Measurements from ENCODE around the gene SLC25A12. TPM values are rescaled to one million over a fixed set of nuclear protein-coding genes. Genes with fewer than 3 reads are reported as not detected.
"Not testable (repeated sequence)": the region's sequence is repeated elsewhere in the genome, so short reads cannot be mapped to it uniquely, and the experiment has no call there.

SLC25A12 gene
- total RNA-seq, 1 donor from 2014 or later, result 17.7 TPM

- peaks cover 11% of the 10 kb centered on the region for H3K9me3 Mint-ChIP-seq
- DNase-seq (ENCODE audit: extremely low spot score, unreplicated experiment), result no peak
- no peak overlapping the region for H3K4me3 Mint-ChIP-seq
- no peaks in the 10 kb centered on the region for H3K4me1 Mint-ChIP-seq (ENCODE audit: unreplicated experiment)
- peaks cover 5% of the 10 kb centered on the region for H3K36me3 Mint-ChIP-seq
- no peaks in the 10 kb centered on the region for H3K27me3 Mint-ChIP-seq
- TF ChIP-seq CTCF (conservative IDR thresholded peaks at IDR 0.05), result no peak
- H3K27ac Mint-ChIP-seq, result no peak overlapping the region
These were observed 121.7 kb downstream of the SLC25A12 start for GRCh38 chr2:171772373-171772772.

DNA sequence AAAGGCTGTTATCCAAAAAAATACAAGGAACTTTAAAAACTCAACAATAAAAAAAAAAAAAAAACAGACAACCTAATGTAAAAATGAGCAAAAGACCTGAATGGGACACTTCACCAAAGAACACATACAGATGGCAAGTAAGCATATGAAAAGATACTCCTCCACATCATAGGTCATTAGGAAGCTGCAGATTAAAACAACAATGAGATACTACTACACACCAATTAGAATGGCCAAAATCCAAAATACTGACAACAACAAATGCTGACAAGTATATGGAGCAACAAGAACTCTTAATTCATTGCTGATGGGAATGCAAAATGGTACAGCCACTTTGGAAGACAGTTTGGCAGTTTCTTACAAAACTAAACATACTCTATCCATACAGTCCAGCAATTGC is 122.6 kb downstream of the SLC25A12 start:
- Mint-ChIP-seq H3K27ac (no peak overlapping the region), H3K27me3 (no peaks in the 10 kb centered on the region), H3K36me3 (peaks cover 9% of the 10 kb centered on the region), H3K9me3 (peaks cover 11% of the 10 kb centered on the region), H3K4me1 (ENCODE audit: unreplicated experiment) (no peaks in the 10 kb centered on the region), H3K4me3 (no peak overlapping the region)
- no peak for DNase-seq (ENCODE audit: extremely low spot score, unreplicated experiment)
- no peak for TF ChIP-seq CTCF (conservative IDR thresholded peaks at IDR 0.05)

DNA sequence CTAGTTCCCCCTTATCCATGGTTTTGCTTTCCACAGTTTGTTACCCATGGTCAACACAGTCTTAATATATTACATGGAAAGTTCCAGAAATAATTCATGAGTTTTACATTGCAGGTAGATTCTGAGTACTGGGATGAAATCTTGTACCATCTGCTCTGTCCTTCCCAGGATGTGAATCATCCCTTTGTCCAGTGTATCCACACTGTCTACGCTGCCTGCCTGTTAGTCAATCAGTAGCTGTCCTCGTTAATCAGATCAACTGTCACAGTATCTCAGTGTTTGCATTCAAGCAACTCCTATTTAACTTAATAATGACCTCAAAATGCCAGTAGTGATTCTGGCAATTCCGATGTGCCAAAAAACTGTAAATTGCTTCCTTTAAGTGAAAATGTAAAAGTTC is 130.4 kb downstream of the SLC25A12 start:
- H3K27ac Mint-ChIP-seq, result no peak overlapping the region
- peaks cover 35% of the 10 kb centered on the region for H3K36me3 Mint-ChIP-seq

GRCh38 chr2:171762879-171763573 is 131.0 kb downstream of the SLC25A12 start:
- no peak for TF ChIP-seq CTCF (conservative IDR thresholded peaks at IDR 0.05)
- H3K27ac Mint-ChIP-seq, result no peak overlapping the region
- H3K36me3 Mint-ChIP-seq, result peaks cover 41% of the 10 kb centered on the region
- peaks cover 6% of the 10 kb centered on the region for H3K4me1 Mint-ChIP-seq (ENCODE audit: unreplicated experiment)
- DNase-seq (ENCODE audit: extremely low spot score, unreplicated experiment), result no peak
- no peak overlapping the region for H3K4me3 Mint-ChIP-seq
- peaks cover 7% of the 10 kb centered on the region for H3K9me3 Mint-ChIP-seq
- no peaks in the 10 kb centered on the region for H3K27me3 Mint-ChIP-seq

More for the DNA sequence above, 130.4 kb downstream of the SLC25A12 start:
- peaks cover 6% of the 10 kb centered on the region for H3K4me1 Mint-ChIP-seq (ENCODE audit: unreplicated experiment)
- H3K4me3 Mint-ChIP-seq, result no peak overlapping the region
- H3K9me3 Mint-ChIP-seq, result peaks cover 7% of the 10 kb centered on the region
- H3K27me3 Mint-ChIP-seq, result no peaks in the 10 kb centered on the region
- DNase-seq (ENCODE audit: extremely low spot score, unreplicated experiment), result no peak
- no peak for TF ChIP-seq CTCF (conservative IDR thresholded peaks at IDR 0.05)

DNA sequence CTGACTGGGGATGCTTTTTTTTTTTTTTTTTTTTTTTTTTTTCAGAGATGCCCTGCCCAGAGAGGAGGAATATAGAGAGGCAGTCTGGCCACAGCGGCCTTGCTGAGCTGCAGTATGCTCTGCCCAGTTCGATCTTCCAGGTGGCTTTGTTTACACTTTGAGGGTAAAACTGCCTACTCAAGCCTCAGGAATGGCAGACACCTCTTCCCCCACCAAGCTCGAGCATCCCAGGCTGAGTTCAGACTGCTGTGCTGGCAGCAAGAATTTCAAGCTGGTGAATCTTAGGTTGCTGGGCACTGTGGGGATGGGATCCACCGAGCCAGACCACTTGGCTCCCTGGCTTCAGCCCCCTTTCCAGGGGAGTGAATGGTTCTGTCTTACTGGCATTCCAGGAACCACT is 132.9 kb downstream of the SLC25A12 start:
- not testable (repeated sequence) for DNase-seq (ENCODE audit: extremely low spot score, unreplicated experiment); H3K4me1 Mint-ChIP-seq (ENCODE audit: unreplicated experiment); H3K27me3 Mint-ChIP-seq; H3K27ac Mint-ChIP-seq; H3K9me3 Mint-ChIP-seq; H3K4me3 Mint-ChIP-seq
- peaks cover 51% of the 10 kb centered on the region for H3K36me3 Mint-ChIP-seq

GRCh38 chr2:171758762-171759161 is 135.3 kb downstream of the SLC25A12 start:
- DNase-seq (ENCODE audit: extremely low spot score, unreplicated experiment); H3K27ac Mint-ChIP-seq; H3K9me3 Mint-ChIP-seq; H3K4me1 Mint-ChIP-seq (ENCODE audit: unreplicated experiment); H3K4me3 Mint-ChIP-seq; H3K27me3 Mint-ChIP-seq: not testable (repeated sequence)
- H3K36me3 Mint-ChIP-seq, result peaks cover 62% of the 10 kb centered on the region
